ENCODE results near the gene LRMDA.

Gene LRMDA

DNA sequence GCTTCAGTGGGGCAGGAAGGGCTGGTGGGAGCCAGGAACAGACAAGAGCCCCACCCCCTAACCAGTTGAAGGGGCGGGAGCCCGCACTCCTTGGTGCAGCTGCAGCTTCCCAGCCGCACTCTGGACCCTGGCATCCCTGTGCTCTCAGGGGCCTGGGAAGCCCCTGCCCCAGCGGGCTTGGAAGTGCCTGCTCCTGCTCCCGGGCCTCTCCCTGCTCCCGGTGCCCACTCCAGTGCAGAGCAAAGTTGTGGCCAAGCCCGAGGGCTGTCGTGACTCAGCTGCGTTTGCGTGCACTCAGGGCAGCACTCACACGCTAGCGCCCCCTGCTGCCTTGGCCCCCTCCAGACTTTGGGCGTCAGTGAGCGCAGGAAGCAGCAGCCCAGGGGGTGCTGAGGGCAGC, 883.8 kb downstream of the LRMDA start:
- peaks cover 47% of the 10 kb centered on the region for H3K4me1 Mint-ChIP-seq
- H3K27me3 Mint-ChIP-seq (ENCODE audit: low read depth) = no peaks in the 10 kb centered on the region
- H3K27ac Mint-ChIP-seq = no peak overlapping the region
- peaks cover 11% of the 10 kb centered on the region for H3K9me3 Mint-ChIP-seq
- H3K36me3 Mint-ChIP-seq (ENCODE audit: low read depth) = no peaks in the 10 kb centered on the region
- TF ChIP-seq, protein P1, sequence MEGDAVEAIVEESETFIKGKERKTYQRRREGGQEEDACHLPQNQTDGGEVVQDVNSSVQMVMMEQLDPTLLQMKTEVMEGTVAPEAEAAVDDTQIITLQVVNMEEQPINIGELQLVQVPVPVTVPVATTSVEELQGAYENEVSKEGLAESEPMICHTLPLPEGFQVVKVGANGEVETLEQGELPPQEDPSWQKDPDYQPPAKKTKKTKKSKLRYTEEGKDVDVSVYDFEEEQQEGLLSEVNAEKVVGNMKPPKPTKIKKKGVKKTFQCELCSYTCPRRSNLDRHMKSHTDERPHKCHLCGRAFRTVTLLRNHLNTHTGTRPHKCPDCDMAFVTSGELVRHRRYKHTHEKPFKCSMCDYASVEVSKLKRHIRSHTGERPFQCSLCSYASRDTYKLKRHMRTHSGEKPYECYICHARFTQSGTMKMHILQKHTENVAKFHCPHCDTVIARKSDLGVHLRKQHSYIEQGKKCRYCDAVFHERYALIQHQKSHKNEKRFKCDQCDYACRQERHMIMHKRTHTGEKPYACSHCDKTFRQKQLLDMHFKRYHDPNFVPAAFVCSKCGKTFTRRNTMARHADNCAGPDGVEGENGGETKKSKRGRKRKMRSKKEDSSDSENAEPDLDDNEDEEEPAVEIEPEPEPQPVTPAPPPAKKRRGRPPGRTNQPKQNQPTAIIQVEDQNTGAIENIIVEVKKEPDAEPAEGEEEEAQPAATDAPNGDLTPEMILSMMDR (IDR thresholded peaks at IDR 0.05; ENCODE audit: unreplicated experiment in 3 of 3) = no peak
- H3K4me3 Mint-ChIP-seq = no peak overlapping the region

- Mint-ChIP-seq H3K36me3 (ENCODE audit: low read depth) (no peaks in the 10 kb centered on the region), H3K4me3 (no peak overlapping the region), H3K27ac (peak overlapping the region in 1 of 3 experiments; percentile 13)
Measured at GRCh38 chr10:76316234-76316633, 884.8 kb downstream of the LRMDA start.

GRCh38 chr10:76317078-76317477, 885.7 kb downstream of the LRMDA start:
- no peaks in the 10 kb centered on the region for H3K27me3 Mint-ChIP-seq (ENCODE audit: low read depth)
- peaks cover 30% of the 10 kb centered on the region for H3K4me1 Mint-ChIP-seq
- peak overlapping the region in 1 of 3 experiments; percentile 47 for H3K27ac Mint-ChIP-seq

More at GRCh38 chr10:76316234-76316633, 884.8 kb downstream of the LRMDA start:
- H3K27me3 Mint-ChIP-seq (ENCODE audit: low read depth) = no peaks in the 10 kb centered on the region
- TF ChIP-seq, protein P1 (IDR thresholded peaks at IDR 0.05; ENCODE audit: unreplicated experiment in 3 of 3) = no peak
- peaks cover 39% of the 10 kb centered on the region for H3K4me1 Mint-ChIP-seq
- H3K9me3 Mint-ChIP-seq = peaks cover 11% of the 10 kb centered on the region

DNA sequence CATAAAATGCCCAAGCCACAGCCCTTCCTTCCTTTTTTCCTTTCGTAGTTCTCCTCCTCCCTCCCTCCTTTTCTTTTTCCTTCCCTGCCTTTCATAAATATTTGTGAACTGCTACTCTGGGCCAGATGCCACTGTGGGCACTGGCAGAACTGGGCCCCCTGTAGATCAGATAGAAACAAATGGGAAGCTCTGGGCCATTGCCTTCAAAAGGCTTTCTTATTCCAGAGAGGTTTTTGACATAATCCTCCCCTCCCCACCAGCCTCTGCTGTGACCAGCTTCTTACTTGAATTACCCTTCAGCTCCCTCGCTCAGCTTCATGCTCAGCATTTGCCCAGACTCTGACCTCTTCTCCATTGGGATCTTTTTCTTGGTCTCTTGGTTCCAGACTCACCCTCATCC, 886.8 kb downstream of the LRMDA start:
- TF ChIP-seq, protein P1 (IDR thresholded peaks at IDR 0.05; ENCODE audit: unreplicated experiment in 3 of 3) = no peak
- Mint-ChIP-seq H3K36me3 (ENCODE audit: low read depth) (no peaks in the 10 kb centered on the region), H3K27ac (peak overlapping the region in 2 of 3 experiments; percentile 3 to 65), H3K4me3 (no peak overlapping the region), H3K9me3 (peaks cover 11% of the 10 kb centered on the region), H3K27me3 (ENCODE audit: low read depth) (no peaks in the 10 kb centered on the region), H3K4me1 (peaks cover 22% of the 10 kb centered on the region)

More at GRCh38 chr10:76317078-76317477, 885.7 kb downstream of the LRMDA start:
- Mint-ChIP-seq H3K4me3 (no peak overlapping the region), H3K36me3 (ENCODE audit: low read depth) (no peaks in the 10 kb centered on the region), H3K9me3 (peaks cover 11% of the 10 kb centered on the region)
- TF ChIP-seq, protein P1 (IDR thresholded peaks at IDR 0.05; ENCODE audit: unreplicated experiment in 3 of 3) = no peak

GRCh38 chr10:76319661-76320060, 888.2 kb downstream of the LRMDA start:
- TF ChIP-seq, protein P1 (IDR thresholded peaks at IDR 0.05; ENCODE audit: unreplicated experiment in 3 of 3) = no peak
- H3K36me3 Mint-ChIP-seq (ENCODE audit: low read depth) = no peaks in the 10 kb centered on the region
- H3K27me3 Mint-ChIP-seq (ENCODE audit: low read depth) = no peaks in the 10 kb centered on the region
- peak overlapping the region; percentile 28 to 57 (median 36) for H3K27ac Mint-ChIP-seq
- peaks cover 11% of the 10 kb centered on the region for H3K9me3 Mint-ChIP-seq
- peaks cover 31% of the 10 kb centered on the region for H3K4me1 Mint-ChIP-seq
- no peak overlapping the region for H3K4me3 Mint-ChIP-seq

DNA sequence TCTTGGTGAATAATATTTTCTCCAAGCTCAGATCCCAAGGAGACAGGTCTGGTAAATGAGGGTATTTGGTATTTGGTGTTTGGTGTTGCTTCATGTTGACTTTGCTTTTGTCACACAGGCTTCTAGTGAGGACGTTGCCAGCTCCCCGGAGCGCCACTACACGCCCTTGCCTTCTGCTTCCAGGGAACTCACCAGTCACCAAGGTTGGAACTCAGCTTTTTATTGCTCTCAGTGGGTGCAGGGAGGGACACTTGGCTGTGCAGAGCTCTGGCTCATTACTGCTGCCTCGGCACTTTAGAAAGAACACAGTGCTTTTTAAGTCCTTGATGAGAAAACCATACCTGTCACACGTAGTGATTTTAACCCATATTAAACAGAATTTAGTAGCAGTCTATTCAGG, 892.9 kb downstream of the LRMDA start:
- peak overlapping the region; percentile 85 to 93 (median 89) for H3K27ac Mint-ChIP-seq

More for the DNA sequence above, 892.9 kb downstream of the LRMDA start:
- Mint-ChIP-seq H3K27me3 (ENCODE audit: low read depth) (no peaks in the 10 kb centered on the region), H3K9me3 (no peaks in the 10 kb centered on the region), H3K36me3 (ENCODE audit: low read depth) (no peaks in the 10 kb centered on the region), H3K4me3 (no peak overlapping the region), H3K4me1 (peaks cover 30% of the 10 kb centered on the region)
- TF ChIP-seq, protein P1 (IDR thresholded peaks at IDR 0.05; ENCODE audit: unreplicated experiment in 3 of 3) = no peak
